Measurements from ENCODE around the gene CAMKV.

GRCh38 chr3:49911611-49912010 is 41.9 kb upstream of the CAMKV start:
- TF ChIP-seq CTCF (IDR thresholded peaks at IDR 0.05; ENCODE audit: low read length), result no peak
- no peak for TF ChIP-seq EZH2 (optimal IDR thresholded peaks at IDR 0.05; ENCODE audit: low read depth, low read length)

Data from MM.1S (cell line).